WERI-Rb-1 (cell line): ENCODE measurements around the gene KRTAP4-7.
"Not testable (repeated sequence)": the region's sequence is repeated elsewhere in the genome, so short reads cannot be mapped to it uniquely, and the experiment has no call there.

Experiments used
- DNase-seq: peaks from one replicate; pipeline ENCODE4 v3.0.0-alpha.2; 2020
- H3K27ac ChIP-seq: fragments of 250-450 bp; sonication (Bioruptor Pico); 2 replicates; pipeline ENCODE4 v1.5.1; 2020; ENCODE audit warnings: mild to moderate bottlenecking, moderate library complexity
- H3K27me3 ChIP-seq: fragments of 250-450 bp; sonication (Bioruptor Pico); 2 replicates; pipeline ENCODE4 v1.5.1; 2021; ENCODE audit warnings: mild to moderate bottlenecking, low read depth, moderate library complexity; ENCODE audit not compliant: insufficient read depth, severe bottlenecking
- H3K36me3 ChIP-seq: fragments of 250-450 bp; sonication (Bioruptor Pico); 2 replicates; pipeline ENCODE4 v1.5.1; 2020; ENCODE audit warnings: mild to moderate bottlenecking, moderate library complexity
- H3K4me3 ChIP-seq: 2 replicates; pipeline ENCODE4 v1.5.1; 2011; ENCODE audit warnings: low read depth, mild to moderate bottlenecking, control low read depth, low read length
- H3K9me3 ChIP-seq: fragments of 250-450 bp; sonication (Bioruptor Pico); 2 replicates; pipeline ENCODE4 v1.5.1; 2021; ENCODE audit warnings: mild to moderate bottlenecking, moderate library complexity; ENCODE audit not compliant: severe bottlenecking
- CTCF ChIP-seq: IDR thresholded peaks from 2 replicates; pipeline ENCODE4 v1.5.1; 2011; ENCODE audit warnings: low read depth, mild to moderate bottlenecking, control low read depth, inconsistent platforms, low read length

KRTAP4-7 gene

GRCh38 chr17:41060052-41060604, 23.8 kb upstream of the KRTAP4-7 start, which contains the start of gene KRTAP2-3:
TSS of gene KRTAP2-3 (minus strand) at chr17:41060114. CDS start at chr17:41060050, 64 bp downstream.
- no peak for TF ChIP-seq CTCF
- no peaks in the 10 kb centered on the region for H3K27me3 ChIP-seq
- DNase-seq = no peak
- H3K27ac ChIP-seq = no peak within 1 kb of the TSS
- H3K36me3 ChIP-seq = no peaks in the 10 kb centered on the region
- H3K4me3 ChIP-seq = no peak within 1 kb of the TSS
- H3K9me3 ChIP-seq = peaks cover 5% of the 10 kb centered on the region

- DNase-seq = no peak
- Histone ChIP-seq H3K9me3 (peaks cover 5% of the 10 kb centered on the region), H3K27me3 (no peaks in the 10 kb centered on the region), H3K36me3 (no peaks in the 10 kb centered on the region), H3K27ac (no peak overlapping the region), H3K4me3 (no peak overlapping the region)
- TF ChIP-seq CTCF = no peak
Measured at GRCh38 chr17:41061964-41062363, 22.0 kb upstream of the KRTAP4-7 start.

- Histone ChIP-seq H3K36me3 (no peaks in the 10 kb centered on the region), H3K9me3 (no peaks in the 10 kb centered on the region), H3K27ac (no peak overlapping the region), H3K4me3 (no peak overlapping the region), H3K27me3 (no peaks in the 10 kb centered on the region)
- DNase-seq = no peak
- TF ChIP-seq CTCF = no peak
Measured at GRCh38 chr17:41063449-41063848, 20.5 kb upstream of the KRTAP4-7 start.

- no peak overlapping the region for H3K27ac ChIP-seq
- no peaks in the 10 kb centered on the region for H3K9me3 ChIP-seq
- H3K27me3 ChIP-seq = no peaks in the 10 kb centered on the region
- no peak for DNase-seq
- no peak for TF ChIP-seq CTCF
- H3K36me3 ChIP-seq = no peaks in the 10 kb centered on the region
- no peak overlapping the region for H3K4me3 ChIP-seq
Measured at GRCh38 chr17:41064301-41064700, 19.6 kb upstream of the KRTAP4-7 start.

GRCh38 chr17:41065016-41065689, 18.8 kb upstream of the KRTAP4-7 start:
- not testable (repeated sequence) for H3K27me3 ChIP-seq, H3K9me3 ChIP-seq, H3K36me3 ChIP-seq, H3K4me3 ChIP-seq, DNase-seq, H3K27ac ChIP-seq

GRCh38 chr17:41065829-41066624, 17.9 kb upstream of the KRTAP4-7 start, which contains the start of gene KRTAP2-4:
TSS of gene KRTAP2-4 (minus strand) at chr17:41065879. CDS start at chr17:41065845, 34 bp downstream.
- H3K4me3 ChIP-seq = no peak within 1 kb of the TSS
- H3K9me3 ChIP-seq = no peaks in the 10 kb centered on the region
- no peak for DNase-seq
- no peak within 1 kb of the TSS for H3K27ac ChIP-seq
- no peaks in the 10 kb centered on the region for H3K36me3 ChIP-seq
- TF ChIP-seq CTCF = no peak
- H3K27me3 ChIP-seq = no peaks in the 10 kb centered on the region
